Measurements from ENCODE around the gene ZNF491. TPM values are rescaled to one million over a fixed set of nuclear protein-coding genes. Genes with fewer than 3 reads are reported as not detected.
"Not testable (repeated sequence)": the region's sequence is repeated elsewhere in the genome, so short reads cannot be mapped to it uniquely, and the experiment has no call there.

The ZNF491 gene
- total RNA-seq, 1 donor from 2014 or later, result 1.8 TPM

DNA sequence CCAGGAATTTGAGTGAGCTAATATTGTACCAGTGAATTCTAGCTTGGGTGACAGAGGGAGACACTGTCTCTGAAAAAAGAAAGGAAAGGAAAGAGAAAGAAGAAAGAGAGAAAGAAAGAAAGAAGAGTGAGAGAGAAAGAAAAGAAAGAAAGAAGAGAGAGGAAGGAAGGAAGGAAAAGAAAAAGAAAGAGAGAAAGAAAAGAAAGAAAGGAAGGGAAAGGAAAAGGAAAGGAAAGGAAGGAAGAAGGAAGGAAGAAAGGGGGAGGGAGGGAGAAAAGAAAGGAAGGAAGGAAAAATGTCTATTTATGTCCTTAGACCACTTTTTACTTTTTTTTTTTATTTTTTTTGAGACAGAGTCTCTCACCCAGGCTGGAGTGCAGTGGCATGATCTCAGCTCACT, 5.4 kb upstream of the ZNF491 start:
- intact Hi-C loops (cut with DNase I), result no loop called here
- DNase-seq (ENCODE audit: low spot score), result no peak

DNA sequence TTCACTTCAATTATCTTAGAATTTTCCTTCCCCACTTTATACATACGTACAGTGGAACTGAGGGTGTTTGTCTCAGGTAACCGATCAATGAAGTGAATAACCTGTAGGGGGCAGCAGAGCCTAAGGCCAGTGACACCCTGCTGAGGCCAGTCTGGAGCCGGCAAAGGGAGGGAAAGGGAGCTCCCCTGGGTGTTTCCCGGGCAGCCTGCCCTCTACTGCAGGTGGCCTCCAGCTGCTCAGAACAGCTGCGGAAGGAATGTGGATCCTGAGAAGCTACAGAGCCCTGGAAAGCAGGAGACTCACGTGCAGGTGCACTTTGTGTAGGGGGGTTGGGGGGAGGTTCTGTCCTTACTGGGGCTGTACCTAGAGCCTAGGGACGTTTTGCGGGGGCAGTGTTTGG, 832 bp upstream of the ZNF491 start:
- peak; percentile 89 for DNase-seq (ENCODE audit: low spot score)
- intact Hi-C loops (cut with DNase I), result loop anchor here (5.0 kb wide), 3 partner anchors 85 to 345 kb away; partner anchors contain the start of gene ZNF20

DNA sequence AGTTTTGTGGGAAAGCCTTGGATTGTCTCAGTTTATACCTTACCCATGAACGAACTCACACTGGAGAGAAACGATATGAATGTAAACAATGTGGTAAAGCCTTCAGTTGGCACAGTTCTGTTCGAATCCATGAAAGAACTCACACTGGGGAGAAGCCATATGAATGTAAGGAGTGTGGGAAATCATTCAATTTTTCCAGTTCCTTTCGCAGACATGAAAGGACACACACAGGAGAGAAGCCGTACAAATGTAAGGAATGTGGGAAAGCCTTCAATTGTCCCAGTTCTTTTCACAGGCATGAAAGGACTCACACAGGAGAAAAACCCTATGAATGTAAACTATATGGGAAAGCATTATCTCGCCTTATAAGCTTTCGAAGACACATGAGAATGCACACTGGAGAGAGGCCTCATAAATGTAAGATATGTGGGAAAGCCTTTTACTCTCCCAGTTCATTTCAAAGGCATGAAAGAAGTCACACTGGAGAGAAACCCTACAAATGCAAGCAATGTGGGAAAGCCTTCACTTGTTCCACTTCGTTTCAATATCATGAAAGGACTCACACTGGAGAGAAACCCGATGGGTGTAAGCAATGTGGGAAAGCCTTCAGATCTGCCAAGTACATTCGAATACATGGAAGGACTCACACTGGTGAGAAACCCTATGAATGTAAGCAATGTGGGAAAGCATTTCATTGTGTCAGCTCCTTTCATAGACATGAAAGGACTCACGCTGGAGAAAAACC, 8.2 kb downstream of the ZNF491 start:
- intact Hi-C loops (cut with DNase I), result no loop called here
- no peak for DNase-seq (ENCODE audit: low spot score)

DNA sequence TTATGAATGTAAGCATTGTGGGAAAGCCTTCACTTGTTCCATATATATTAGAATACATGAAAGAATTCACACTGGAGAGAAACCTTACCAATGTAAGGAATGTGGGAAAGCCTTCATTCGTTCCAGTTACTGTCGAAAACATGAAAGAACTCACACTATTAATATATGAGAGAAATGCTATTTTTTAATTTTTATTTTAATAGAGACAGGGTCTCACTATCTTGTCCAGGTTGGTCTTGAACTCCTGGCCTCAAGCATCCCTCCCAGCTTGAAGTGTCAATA, 8.7 kb downstream of the ZNF491 start:
- no peak for DNase-seq (ENCODE audit: low spot score)
- intact Hi-C loops (cut with DNase I), result no loop called here

DNA sequence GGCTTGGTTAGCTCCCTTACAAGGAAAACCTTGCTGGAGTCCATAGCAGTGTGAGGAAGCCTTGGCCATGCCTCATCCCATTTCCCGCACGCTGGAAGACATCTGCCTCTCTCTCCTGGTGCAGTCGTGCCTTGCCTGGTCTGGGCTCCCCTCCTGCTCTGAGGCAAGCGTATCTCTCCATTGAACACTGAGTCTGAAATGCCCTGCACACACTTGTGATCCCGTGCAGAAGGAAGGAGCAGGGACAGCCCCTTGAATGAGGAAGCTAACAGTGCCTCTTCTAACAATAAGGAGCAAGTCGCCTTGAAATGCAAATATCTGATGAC, 15.3 kb downstream of the ZNF491 start:
- intact Hi-C loops (cut with DNase I), result loop anchor here (2.0 kb wide), 1 partner anchor 15 kb away; the partner anchor contains the start of gene ZNF491
- no peak for DNase-seq (ENCODE audit: low spot score)

DNA sequence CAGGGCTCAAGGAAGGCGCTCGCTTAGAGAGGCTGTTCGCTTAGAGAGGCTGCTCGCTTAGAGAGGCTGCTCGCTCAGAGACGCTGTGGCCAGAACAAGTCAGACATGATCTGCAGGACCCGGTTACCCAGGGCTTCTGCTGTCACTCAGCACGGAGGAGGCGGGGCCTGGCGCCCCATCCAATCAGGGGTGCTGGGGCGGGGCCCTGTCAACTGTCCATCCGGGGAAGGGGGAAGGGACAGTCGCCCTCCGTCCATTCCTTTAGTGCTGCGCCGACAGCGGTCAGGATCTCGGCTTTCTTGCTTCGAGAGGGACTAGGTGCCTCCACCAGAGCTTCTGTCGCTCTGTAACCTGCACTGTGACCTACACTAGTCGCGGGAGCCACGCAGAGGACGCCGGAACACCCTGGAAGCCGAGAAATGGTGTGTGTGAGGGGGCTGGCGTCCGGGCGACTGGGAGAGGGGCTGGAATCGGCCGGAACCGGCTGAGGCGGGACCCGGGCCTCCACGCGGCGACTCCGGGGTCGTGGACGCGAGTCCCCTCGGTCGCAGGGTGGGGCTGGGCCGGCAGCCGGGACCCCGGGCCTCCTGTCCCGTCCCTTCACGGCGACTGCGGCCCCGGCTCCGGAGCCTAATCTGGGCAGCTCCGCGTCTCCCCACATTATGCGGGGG, 15.8 kb downstream of the ZNF491 start, which contains the start of gene ZNF440:
ZNF440 (plus strand) TSS at position 245 of the 671 bp plus-strand sequence; CDS start at position 420, 175 bp downstream.
- DNase-seq (ENCODE audit: low spot score), result peak; percentile 98
- intact Hi-C loops (cut with DNase I), result loop anchor here (2.0 kb wide), 1 partner anchor 15 kb away; the partner anchor contains the start of gene ZNF491

DNA sequence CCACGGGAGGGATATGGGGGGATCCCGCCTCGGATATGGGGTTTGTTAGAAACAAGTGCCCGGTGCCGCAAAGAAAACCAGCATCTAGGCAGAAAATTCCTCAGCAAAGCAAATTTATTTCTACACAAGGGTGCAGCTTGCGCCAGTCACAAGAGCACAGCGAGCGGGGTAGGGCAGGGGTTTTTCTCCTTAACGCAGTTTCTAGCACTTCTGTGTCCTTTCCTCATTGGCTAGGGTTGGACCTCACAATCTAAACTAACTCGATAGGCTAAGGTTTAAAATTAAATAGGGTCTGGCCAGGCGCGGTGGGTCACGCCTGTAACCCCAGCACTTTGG, 16.3 kb downstream of the ZNF491 start:
- intact Hi-C loops (cut with DNase I), result loop anchor here (2.0 kb wide), 1 partner anchor 16 kb away; the partner anchor contains the start of gene ZNF491
- DNase-seq (ENCODE audit: low spot score), result no peak

DNA sequence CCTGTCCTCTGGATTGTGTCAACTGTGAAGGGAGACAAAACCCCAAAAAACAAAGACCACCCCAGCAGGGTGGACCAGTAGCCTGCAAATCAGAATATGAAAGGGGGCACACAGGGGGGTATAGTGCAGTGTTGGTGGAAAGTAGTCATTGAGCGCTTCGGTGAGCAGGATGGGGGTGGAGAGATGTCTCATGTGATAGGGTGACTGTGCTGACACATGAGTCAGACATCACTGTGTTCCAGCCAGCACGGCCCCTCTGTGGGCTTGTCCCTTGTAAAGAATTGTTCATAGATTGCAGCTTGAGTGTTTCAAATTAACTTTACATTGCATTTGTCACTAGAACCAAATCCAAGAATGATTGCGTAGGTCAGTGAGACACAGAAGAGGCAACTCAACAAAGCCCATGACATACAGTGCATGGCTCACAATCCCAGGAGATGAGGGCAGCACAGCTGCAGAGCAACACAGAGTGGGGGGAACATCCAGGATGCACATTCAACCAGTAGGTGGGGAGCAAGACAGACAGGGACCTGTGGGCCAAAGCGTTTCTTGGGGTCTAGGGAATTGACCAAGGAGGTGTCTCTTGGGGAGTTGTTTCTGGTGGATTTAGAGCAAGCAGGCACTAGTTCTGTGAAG, 23.3 kb downstream of the ZNF491 start:
- DNase-seq (ENCODE audit: low spot score), result no peak
- intact Hi-C loops (cut with DNase I), result no loop called here

DNA sequence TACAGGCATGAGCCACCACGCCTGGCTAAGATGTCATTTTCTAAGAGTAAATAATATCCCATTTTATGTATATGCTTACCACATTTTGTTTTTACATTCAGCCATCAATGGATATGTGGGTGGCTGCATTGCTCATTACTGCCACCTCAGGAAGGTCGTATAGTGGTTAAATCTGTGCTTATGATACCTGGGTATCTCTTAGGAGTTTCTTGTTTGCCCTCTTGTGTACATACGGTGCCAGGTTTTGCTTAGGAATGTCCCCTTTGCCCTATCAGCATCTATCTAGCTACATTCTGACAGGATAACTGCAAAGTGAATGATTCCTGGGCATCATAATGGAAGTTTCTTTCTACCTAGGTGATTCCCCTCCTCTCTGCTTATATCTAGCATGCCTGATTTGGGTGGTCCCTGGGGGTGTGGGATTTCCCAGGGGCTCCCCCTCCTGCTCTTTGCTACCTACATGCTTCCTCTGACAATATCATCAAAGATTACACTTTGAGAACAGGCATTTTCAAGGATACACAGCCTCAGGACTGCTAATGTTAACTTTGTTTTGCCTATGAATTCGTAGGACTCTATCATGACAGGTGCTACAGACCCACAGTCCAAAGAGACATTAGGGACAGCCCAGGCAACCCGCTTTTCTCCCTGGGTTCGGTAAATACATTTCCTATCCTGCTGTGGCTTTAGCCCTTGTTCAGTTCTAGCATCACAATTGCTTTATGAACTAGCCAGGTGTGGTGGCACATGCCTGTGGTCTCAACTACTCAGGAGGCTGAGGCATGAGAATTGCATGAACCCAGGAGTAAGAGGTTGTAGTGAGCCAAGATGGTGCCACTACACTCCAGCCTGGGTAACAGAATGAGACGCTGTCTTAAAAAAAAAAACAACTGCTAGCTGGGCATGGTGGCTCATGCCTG, 30.9 kb downstream of the ZNF491 start:
- intact Hi-C loops (cut with DNase I); DNase-seq (ENCODE audit: low spot score): not testable (repeated sequence)

DNA sequence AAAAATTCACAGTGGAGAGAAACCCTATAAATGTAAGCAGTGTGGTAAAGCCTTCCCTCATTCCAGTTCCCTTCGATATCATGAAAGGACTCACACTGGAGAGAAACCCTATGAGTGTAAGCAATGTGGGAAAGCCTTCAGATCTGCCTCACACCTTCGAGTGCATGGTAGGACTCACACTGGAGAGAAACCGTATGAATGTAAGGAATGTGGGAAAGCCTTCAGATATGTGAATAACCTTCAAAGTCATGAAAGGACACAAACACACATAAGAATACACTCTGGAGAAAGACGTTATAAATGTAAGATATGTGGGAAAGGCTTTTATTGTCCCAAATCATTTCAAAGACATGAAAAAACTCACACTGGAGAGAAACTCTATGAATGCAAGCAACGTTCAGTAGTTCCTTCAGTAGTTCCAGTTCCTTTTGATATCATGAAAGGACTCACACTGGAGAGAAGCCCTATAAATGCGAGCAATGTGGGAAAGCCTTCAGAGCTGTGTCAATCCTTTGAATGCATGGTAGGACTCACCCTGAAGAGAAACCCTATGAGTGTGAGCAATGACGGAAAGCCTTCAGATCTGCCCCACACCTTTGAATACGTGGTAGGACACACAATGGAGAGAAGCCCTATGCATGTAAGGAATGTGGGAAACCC, 34.1 kb downstream of the ZNF491 start:
- DNase-seq (ENCODE audit: low spot score), result no peak
- intact Hi-C loops (cut with DNase I), result no loop called here

DNA sequence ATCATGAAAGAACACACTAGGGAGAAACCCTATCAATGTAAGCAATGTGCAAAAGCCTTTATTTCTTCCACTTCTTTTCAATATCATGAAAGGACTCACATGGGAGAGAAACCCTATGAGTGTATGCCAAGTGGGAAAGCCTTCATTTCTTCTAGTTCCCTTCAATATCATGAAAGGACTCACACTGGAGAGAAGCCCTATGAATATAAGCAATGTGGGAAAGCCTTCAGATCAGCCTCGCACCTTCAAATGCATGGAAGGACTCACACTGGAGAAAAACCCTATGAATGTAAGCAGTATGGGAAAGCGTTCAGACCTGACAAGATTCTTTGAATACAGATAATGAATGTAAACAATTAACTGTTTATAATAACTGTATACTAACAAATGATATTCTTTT, 35.2 kb downstream of the ZNF491 start:
- DNase-seq (ENCODE audit: low spot score), result no peak
- intact Hi-C loops (cut with DNase I), result no loop called here

DNA sequence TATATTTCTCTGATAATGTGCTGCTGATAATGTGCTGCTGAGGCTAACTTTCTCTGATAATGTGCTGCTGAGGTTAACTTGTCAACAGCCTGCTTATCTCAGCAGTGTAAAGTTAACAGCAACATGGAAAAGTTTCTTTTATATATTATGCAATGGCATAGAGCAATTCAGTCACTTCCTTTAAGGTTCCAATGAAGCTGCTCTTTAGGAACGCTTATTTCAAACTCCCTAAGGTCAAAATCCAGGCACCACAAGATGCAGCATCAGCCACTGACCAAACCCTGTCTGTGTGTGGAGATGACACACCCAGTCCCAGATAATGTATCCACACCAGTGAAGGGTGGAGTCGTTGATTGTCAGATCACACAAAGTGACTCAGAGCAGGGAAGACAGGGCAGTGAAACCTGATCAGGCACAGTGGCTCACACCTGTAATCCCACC, 37.3 kb downstream of the ZNF491 start:
- intact Hi-C loops (cut with DNase I); DNase-seq (ENCODE audit: low spot score): not testable (repeated sequence)

DNA sequence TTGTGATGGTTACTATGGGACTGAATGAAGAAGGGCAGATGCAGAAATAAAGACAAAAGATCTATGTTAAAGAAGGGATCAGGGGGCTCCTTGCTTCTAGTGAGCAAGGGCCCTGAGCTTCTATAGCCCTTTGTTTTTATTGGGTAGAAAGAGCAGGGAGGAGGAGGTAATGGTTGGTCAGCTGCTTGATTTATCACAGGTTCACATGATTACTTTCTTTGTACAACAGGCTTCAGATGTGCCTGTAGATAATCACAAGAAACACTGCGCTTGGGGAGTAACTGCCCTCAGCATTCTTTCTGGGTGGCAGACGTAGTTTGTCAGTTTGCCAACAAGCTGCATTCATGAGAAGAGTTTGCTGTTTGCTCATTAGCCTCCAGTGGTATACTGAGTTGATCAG, 45.4 kb downstream of the ZNF491 start:
- intact Hi-C loops (cut with DNase I), result no loop called here
- DNase-seq (ENCODE audit: low spot score), result no peak

DNA sequence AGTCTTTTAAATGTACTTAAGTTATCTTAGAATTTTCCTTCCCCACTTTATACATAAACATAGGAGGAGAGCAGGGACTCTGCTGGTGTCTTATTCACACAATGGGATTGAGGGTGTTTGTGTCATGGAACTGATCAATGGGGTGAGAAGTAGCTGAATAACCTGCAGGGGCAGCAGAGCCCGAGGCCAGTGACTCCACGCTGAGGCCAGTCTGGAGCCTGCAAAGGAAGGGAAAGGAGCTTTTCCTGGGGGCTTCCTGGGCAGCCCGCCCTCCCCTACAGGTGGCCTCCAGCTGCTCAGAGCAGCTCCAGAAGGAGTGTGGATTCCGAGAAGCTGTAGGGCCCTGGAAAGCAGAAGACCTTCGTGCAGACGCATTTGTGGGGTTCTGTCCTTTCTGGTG, 49.3 kb downstream of the ZNF491 start:
- DNase-seq (ENCODE audit: low spot score); intact Hi-C loops (cut with DNase I): not testable (repeated sequence)

DNA sequence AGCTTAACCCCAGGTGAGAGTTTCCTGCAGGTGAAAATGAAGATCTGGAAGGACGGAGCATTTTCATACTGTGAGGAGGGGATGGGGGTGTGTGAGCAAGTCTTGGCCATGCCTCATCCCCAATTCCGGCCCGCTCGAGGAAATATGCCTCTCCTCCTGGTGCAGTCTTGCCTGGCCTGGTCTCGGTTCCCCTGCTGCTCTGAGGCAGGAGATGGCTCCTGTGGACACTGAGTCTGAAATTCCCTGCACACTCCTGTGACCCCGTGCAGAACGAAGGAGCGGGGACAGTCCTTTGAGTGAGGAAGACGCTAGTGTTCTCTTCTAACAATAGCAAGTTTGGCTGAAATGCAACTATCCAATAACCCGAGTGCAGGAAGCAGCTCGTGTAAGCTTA, 49.9 kb downstream of the ZNF491 start:
- intact Hi-C loops (cut with DNase I), result no loop called here
- no peak for DNase-seq (ENCODE audit: low spot score)

DNA sequence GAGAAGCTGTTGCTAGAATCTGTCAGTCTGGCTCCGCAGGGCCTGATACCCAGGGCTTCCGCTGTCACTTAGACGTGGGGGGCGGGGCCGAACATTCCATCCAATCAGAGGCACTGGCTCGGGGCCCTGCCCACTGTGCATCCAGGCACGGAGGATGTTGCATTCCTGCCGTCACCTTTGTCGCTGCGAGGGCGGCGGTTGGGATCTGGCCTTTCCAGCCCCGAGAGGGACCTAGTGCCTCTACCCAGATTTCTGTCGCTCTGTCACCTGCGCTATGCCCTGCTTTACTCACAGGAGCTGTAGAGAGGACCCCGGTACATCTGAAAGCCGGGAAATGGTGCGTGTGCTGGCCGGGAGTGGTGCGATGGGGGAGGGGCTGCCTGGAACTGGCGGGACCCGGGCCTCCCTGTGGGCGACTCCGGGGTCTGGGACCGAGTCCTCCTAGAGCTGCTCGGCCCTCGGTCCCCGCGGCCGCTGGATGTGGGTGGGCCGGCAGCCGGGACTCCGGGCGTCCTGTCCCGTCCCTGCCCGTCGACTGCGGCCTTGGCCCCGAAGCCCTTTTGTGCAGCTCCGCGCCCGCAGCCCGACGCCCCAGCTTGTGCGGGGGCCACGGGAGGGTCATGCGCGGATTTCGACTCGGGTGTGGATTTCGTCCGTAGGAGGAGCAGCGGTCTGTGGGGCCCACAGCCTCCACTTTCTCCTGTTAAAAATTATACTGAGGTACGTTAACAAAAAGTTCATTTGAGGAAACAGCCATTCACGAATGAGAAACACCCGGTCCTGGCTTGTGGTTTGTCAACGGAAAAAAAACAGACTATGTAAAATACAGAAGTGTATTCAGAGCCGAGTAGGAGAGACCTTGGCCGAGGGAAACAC, 50.5 kb downstream of the ZNF491 start, which contains the start of gene ZNF439:
ZNF439 (plus strand) TSS at position 133 of the 876 bp plus-strand sequence; CDS start at position 275, 142 bp downstream.
- intact Hi-C loops (cut with DNase I), result no loop called here
- DNase-seq (ENCODE audit: low spot score), result peak; percentile 96

DNA sequence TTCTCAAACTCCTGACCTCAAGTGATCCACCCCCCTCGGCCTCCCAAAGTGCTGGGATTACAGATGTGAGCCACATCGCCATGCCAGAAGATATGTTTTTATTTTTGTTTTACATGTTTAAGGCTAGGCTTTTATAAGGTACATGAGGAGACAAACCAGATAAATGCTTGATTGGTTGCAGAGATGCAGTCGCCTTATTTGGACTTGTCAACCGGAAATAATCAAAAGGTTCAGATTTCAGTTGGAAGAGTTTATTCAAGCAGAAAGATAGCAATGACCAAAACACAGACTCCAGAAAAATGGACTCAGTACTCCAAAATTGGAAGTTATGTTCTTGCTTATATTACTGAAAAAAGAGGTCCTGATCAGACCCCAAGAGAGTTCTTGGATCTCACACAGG, 52.0 kb downstream of the ZNF491 start:
- DNase-seq (ENCODE audit: low spot score); intact Hi-C loops (cut with DNase I): not testable (repeated sequence)

DNA sequence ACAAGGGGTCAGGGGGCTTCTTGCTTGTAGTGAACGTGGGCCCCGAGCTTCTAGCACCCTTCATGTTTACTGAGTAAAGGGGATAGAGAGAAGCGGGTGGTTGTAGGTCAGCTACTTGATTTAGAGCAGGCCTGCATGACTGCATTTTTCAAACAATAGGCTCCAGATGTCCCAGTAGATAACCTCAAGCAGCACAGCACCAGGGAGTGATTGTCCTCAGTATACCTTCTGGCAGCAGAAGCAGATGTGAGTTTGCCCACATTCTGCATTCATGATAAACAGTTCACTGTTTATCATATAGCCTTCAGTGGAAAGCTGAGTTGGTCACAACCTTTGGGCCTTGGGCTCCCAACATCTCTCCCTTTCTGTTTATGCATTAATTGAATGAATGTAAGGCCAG, 55.0 kb downstream of the ZNF491 start:
- intact Hi-C loops (cut with DNase I), result no loop called here

More for the DNA sequence above, 55.0 kb downstream of the ZNF491 start:
- DNase-seq (ENCODE audit: low spot score), result no peak
